HS-27A (cell line): ENCODE measurements around the gene CPNE8.
"Not testable (repeated sequence)": the region's sequence is repeated elsewhere in the genome, so short reads cannot be mapped to it uniquely, and the experiment has no call there.

Experiments
- DNase-seq: peaks from one replicate; pipeline ENCODE4 v3.0.0-alpha.2; 2012; ENCODE audit warnings: low read depth, missing footprints

Gene CPNE8

GRCh38 chr12:38825006-38825405 is 80.4 kb downstream of the CPNE8 start:
- DNase-seq, result no peak

DNA sequence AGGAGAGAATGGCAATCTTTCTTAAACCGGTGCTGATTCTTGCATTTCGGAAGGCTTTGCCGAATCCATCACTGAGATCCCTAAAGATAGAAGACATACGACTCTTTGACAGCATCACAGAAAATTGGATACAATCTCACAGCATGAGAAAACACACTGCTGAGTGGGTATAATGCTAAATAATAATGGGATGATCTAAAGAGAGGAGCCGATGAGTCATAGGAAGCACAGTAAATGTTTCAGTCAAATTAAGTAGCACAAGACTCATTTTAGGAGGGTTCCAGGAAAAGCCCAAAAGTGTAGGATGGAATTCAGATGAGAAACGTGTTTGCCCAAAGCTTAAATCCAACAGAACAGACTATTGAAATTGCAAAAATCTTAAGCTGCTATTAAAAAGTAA is 81.7 kb downstream of the CPNE8 start:
- DNase-seq, result no peak

DNA sequence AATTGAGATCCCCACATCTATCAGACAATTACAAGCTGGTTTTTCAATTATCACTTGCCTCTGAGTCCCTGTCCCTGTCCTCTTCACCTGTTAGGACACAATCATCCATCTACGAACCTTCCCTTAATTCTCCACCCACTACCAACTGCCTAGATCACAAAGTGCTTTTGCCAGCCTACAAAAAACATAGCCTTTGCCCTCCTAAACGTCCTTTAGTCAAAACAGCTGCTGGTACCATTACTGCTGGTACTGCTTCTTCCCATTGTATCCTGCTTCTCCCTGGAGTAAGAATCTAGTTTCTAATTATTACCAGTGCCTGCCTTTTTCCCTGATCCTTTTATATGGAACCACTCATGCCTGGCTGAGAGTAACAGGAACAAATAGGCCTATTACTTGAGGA is 82.1 kb downstream of the CPNE8 start:
- no peak for DNase-seq

DNA sequence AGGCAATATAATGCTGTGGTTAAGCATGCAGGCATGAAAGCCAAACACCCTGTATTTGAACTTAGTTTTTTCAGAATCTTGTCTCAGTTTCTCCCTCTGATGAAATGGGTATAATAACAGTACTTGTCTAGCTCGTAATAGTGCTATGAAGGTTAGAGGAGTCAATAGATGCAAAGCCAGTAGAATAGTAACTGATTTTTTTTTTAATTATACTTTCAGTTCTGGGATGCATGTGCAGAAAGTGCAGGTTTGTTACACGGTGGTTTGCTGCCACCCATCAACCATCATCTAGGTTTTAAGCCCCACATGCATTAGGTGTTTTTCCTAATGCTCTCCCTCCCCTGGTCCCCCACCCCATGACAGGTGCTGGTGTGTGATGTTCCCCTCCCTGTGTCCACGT is 87.4 kb downstream of the CPNE8 start:
- no peak for DNase-seq

DNA sequence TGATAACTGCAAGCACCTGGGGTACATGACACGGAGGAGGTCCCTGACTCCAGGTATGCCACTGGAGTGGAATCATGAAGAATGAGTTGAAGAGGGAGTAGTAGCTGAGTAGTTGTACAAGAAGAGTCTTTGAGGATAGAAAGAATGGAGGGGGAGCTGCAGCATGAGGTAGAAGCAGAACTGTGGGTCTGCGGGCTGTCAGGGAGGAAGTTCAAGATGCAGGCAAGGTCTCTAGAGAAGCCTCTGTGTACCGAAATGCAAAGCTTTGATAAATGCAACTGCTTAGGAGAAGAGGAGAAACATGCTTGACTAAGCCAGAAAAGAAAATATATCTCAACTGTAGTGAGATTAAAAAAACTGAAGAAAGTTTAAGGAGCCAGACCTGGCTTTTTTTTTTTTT is 91.5 kb downstream of the CPNE8 start:
- DNase-seq, result no peak

- DNase-seq, result no peak
Observed at GRCh38 chr12:38811814-38812356, 93.5 kb downstream of the CPNE8 start.

- no peak for DNase-seq
Observed at GRCh38 chr12:38809832-38810231, 95.6 kb downstream of the CPNE8 start.

DNA sequence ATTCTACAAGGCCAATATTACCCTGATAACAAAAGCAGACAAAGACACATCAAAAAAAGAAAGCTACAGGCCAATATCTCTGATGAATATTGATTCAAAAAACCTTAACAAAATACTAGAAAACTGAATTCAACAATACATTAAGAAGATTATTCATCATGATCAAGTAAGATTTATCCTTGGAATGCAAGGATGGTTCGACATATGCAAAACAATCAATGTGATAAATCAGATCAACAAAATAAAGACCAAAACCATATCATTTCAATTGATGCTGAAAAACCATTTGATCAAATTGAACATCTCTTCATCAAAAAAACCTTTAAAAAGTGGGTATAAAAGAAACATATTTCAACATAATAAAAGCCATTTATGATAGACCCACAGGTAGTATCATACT is 117.3 kb downstream of the CPNE8 start:
- no peak for DNase-seq

- DNase-seq, result no peak
Observed at GRCh38 chr12:38785381-38785780, 120.0 kb downstream of the CPNE8 start.

GRCh38 chr12:38783304-38783703 is 122.1 kb downstream of the CPNE8 start:
- DNase-seq, result no peak

DNA sequence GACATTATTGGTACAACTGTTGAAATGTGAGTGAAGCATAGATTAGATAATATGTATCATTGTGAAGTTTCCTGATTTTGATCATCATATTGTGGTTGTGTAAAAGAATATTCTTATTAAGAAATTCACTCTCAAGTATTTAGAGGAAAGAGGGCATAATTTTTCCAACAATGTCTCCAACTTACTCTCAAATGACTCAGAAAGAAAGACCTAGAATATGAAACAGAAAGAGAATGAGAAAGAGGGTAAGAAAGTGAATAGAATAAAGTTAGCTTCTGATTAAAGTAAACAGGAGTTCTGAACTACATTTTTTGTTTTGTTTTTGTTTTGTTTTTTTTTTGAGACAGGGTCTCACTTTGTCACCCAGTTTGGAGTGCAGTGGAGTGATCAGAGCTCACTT is 123.0 kb downstream of the CPNE8 start:
- no peak for DNase-seq

GRCh38 chr12:38776647-38777046 is 128.7 kb downstream of the CPNE8 start:
- DNase-seq, result no peak

- no peak for DNase-seq
Observed at GRCh38 chr12:38775457-38775856, 129.9 kb downstream of the CPNE8 start.

DNA sequence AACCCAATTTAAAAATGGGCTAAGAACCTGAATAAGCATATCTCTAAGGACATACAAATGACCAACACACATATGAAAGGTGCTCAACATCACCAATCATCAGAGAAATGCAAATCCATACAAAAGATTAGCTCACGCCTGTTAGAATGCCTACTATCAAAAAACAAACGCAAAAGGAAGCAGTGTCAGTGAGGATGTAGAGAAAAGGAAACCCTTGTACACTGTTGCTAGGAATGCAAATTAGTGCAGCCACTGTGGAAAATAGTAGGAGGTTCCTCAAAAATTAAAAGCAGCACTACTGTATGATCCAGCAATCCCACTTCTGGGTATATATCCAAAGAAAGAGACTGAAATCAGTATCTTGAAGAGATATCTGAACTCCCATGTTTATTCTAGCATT is 133.0 kb downstream of the CPNE8 start:
- no peak for DNase-seq

- DNase-seq, result no peak
Observed at GRCh38 chr12:38771871-38772270, 133.5 kb downstream of the CPNE8 start.

DNA sequence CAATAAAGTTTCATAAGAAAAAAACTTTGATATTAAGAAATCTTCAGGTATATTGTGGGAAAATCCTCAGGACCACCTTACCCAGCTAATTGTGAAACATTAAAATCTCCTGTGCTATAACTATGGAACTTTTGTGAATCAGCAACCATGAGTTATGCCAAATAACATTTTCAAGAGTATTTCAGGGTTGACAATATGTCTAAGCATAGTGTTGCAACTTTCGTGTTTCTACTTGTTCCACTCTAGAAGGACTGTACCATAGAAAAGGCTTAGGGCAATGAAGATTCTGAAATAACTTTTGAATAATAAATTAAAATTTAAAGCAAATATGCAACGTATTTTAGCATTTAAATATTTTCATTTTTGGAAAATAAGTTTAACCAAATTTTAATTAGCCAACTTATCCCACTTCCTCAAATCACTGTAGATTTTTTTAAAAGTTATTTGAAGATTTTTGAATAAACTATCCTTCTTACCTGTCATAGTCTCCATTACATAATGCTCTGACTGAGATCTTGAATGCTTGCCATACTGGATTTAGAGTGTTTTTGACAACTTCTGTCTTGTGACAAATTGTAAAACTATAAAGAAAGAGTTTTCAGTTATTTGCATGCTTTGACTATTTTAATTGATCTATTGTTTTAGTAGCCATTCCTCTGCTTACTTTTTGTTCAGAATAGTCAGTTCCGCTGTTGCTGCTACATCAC is 143.6 kb downstream of the CPNE8 start:
- DNase-seq, result no peak

GRCh38 chr12:38761111-38761510 is 144.3 kb downstream of the CPNE8 start:
- DNase-seq, result no peak

DNA sequence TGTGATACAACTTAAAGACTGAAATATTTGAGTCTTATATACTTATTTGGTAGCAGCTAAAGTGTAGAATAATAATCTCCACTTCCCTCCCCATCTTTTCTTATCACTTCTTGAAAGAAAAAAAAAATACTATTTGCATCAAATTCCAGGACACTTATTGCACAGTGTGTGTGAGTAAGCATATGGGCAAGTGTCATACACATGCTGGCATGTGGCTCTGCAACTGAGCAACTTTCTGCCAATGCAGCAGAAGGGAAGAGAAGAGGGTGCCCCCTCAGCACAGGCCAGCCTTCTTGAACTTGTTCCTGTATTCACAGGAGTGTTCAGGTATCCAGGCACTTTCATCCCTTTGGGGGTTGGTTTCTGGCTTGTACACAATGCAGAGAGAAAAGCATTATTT is 145.8 kb downstream of the CPNE8 start:
- no peak for DNase-seq

DNA sequence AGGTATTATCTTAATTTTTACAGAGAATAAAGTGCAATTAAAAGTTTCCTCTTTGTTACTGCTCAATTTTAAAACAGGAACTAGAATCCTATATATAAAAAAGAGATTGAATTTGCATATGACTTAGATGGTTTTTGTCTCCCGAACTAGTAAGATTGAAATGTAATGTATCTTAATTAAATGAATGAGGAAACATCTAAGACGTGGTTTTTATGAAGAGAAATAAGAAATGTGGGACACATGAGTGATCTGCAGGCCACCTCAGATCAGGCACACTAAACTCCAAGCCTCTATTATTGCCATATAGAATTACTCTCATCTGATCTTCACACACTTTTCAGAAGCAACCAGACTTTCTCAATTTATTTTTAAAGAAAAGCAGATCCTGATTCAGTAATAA is 158.6 kb downstream of the CPNE8 start:
- no peak for DNase-seq

DNA sequence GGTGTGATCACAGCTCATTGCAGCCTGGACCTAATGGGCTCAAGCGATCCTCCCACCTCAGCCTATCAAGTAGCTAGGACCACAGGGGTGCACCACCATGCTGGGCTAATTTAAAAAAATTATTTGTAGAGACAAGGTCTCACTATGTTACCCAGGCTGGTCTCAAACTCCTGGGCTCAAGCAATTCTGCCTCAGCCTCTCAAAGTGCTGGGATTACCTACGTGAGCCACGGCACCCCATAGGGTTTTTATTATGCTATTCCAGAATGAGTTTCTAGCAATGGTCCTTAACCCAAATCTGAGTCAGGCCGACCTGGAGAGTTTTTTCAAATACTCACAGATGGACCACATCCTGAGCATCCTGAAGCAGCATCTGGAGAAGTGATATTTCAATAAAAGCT is 159.8 kb downstream of the CPNE8 start:
- DNase-seq, result no peak

- DNase-seq, result no peak
Observed at GRCh38 chr12:38744041-38744440, 161.3 kb downstream of the CPNE8 start.

- not testable (repeated sequence) for DNase-seq
Observed at GRCh38 chr12:38742496-38742895, 162.9 kb downstream of the CPNE8 start.

GRCh38 chr12:38736821-38737220 is 168.6 kb downstream of the CPNE8 start:
- DNase-seq, result no peak

GRCh38 chr12:38732761-38733160 is 172.6 kb downstream of the CPNE8 start:
- DNase-seq, result no peak
